Stimulated activated CD8-positive, alpha-beta memory T cell treated with anti-CD3 and anti-CD28 coated beads, Interleukin-12 subunit alpha, Interleukin-12 subunit beta, amount 100 ng/mL, for 1 hour (primary cell): ENCODE measurements around the gene MFAP4.

ENCODE experiments used
- DNase-seq: peaks from one replicate; pipeline ENCODE4 v3.0.0-alpha.2; 2020; ENCODE audit warnings: low read depth

The MFAP4 gene

GRCh38 chr17:19410091-19410490 lies 23.1 kb upstream of the MFAP4 start:
- no peak for DNase-seq

GRCh38 chr17:19409509-19409908 lies 22.5 kb upstream of the MFAP4 start:
- no peak for DNase-seq

- no peak for DNase-seq
Observed at GRCh38 chr17:19409066-19409465, 22.1 kb upstream of the MFAP4 start.

GRCh38 chr17:19408346-19408710 lies 21.3 kb upstream of the MFAP4 start:
- no peak for DNase-seq

GRCh38 chr17:19407601-19408345 lies 20.8 kb upstream of the MFAP4 start:
- DNase-seq: no peak

GRCh38 chr17:19405114-19405513 lies 18.1 kb upstream of the MFAP4 start:
- DNase-seq: no peak

- no peak for DNase-seq
Observed at GRCh38 chr17:19404264-19404663, 17.3 kb upstream of the MFAP4 start.

GRCh38 chr17:19403021-19403420 lies 16.0 kb upstream of the MFAP4 start:
- DNase-seq: no peak

- no peak for DNase-seq
Observed at GRCh38 chr17:19402171-19402570, 15.2 kb upstream of the MFAP4 start.

GRCh38 chr17:19401321-19402010 lies 14.5 kb upstream of the MFAP4 start:
- DNase-seq: no peak

- no peak for DNase-seq
Observed at GRCh38 chr17:19399750-19400450, 12.9 kb upstream of the MFAP4 start.

GRCh38 chr17:19398301-19399181 lies 11.6 kb upstream of the MFAP4 start:
- DNase-seq: no peak

- DNase-seq: no peak
Observed at GRCh38 chr17:19397556-19398041, 10.6 kb upstream of the MFAP4 start.

- DNase-seq: no peak
Observed at GRCh38 chr17:19392303-19392702, 5.3 kb upstream of the MFAP4 start.

- DNase-seq: no peak
Observed at GRCh38 chr17:19391432-19391831, 4.4 kb upstream of the MFAP4 start.

GRCh38 chr17:19390951-19391350 lies 4.0 kb upstream of the MFAP4 start:
- DNase-seq: no peak

- no peak for DNase-seq
Observed at GRCh38 chr17:19388791-19389785, 2.1 kb upstream of the MFAP4 start.

- DNase-seq: no peak
Observed at GRCh38 chr17:19387921-19388521, 1.0 kb upstream of the MFAP4 start.

GRCh38 chr17:19386051-19386929 lies 700 bp downstream of the MFAP4 start:
- no peak for DNase-seq
